22Rv1 (cell line): Measurements from ENCODE around the gene CTBP1.

Experiments
- H3K27ac ChIP-seq: fragments of 450-650 bp; 2 replicates; pipeline ENCODE4 v1.5.1; 2017
- ZFX ChIP-seq: fragments of 450-650 bp; IDR thresholded peaks from 2 replicates; pipeline ENCODE4 v1.6.1; 2017; ENCODE audit warnings: antibody characterized with exemption, borderline replicate concordance
- TF ChIP-seq, protein P1 (sequence below): fragments of 450-650 bp; IDR thresholded peaks from 2 replicates; pipeline ENCODE4 v1.5.1; 2017; ENCODE audit warnings: mild to moderate bottlenecking

The CTBP1 gene

DNA sequence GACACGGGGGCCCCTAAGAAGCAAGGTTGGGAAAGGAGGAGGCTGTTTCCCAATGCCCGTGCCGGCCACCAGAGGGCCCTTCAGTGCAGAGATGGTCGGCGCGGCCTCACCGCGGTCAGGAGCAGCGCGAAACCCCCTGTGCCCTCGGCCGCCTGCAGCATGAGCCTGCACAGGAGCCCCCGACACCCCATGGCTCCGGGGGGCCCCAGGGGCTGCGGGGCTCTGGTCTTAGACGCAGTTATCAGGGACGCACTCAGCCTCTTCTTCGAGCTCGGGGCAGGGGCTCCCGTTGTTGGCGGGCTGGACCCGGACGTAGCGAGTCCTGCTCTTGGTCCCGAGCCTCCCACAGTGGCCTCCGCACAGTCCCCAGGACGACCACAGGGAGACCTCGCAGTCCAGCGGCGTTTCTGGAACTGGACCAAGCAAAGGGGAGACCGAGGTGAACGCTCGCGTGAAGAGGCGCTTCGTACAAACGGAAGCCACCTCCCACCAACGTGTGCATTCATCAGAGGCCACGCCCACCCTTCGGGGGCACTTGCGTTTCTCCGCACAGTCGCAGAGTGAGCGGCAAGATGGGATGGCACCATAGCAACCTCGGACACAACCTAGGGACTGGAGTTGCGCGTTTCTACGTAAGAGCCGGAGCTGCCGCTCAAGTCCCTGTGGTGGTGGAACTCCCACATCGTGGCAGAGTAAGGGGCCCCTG lies 81.5 kb downstream of the CTBP1 start:
- H3K27ac ChIP-seq: peak overlapping the region; percentile 67
- no peak for TF ChIP-seq ZFX
- TF ChIP-seq, protein P1, sequence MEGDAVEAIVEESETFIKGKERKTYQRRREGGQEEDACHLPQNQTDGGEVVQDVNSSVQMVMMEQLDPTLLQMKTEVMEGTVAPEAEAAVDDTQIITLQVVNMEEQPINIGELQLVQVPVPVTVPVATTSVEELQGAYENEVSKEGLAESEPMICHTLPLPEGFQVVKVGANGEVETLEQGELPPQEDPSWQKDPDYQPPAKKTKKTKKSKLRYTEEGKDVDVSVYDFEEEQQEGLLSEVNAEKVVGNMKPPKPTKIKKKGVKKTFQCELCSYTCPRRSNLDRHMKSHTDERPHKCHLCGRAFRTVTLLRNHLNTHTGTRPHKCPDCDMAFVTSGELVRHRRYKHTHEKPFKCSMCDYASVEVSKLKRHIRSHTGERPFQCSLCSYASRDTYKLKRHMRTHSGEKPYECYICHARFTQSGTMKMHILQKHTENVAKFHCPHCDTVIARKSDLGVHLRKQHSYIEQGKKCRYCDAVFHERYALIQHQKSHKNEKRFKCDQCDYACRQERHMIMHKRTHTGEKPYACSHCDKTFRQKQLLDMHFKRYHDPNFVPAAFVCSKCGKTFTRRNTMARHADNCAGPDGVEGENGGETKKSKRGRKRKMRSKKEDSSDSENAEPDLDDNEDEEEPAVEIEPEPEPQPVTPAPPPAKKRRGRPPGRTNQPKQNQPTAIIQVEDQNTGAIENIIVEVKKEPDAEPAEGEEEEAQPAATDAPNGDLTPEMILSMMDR: peak; percentile 97

DNA sequence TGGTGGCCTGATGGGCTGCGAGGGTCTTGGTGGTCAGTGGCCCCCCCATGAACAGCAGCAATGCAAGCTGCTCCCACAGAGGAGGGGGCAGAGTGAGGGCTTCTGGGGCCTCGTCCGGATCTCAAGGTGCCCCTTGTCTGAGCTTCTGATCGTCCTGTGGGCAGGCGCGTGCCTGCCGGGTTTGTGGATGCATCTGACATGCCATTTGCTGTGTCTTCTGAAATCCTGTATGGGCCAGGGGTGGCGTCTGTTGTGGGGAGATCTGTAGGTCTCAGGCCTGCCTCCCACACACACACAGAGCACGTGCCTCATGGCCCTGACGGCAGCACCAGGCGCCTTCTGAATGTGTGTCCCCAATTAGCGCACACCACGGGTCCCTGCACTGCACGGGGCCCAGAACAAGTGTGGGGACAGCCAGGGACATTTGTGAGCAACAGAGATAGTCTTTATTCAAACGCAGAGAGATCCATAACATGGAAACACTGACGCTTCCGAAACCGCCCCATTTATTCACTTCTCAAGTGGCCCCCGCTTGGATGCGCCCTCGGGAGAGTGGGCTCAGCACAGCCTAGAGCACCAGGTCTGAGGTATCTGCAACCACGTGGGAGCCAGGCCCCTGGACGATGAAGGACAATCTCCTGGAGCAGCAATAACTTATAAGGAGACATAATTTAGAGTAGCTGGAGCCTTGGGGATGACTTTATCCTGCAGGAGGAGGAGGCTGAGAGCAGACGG lies 82.3 kb downstream of the CTBP1 start:
- TF ChIP-seq, protein P1: no peak
- no peak for TF ChIP-seq ZFX
- peak overlapping the region; percentile 67 for H3K27ac ChIP-seq

- TF ChIP-seq, protein P1: no peak
- no peak for TF ChIP-seq ZFX
- no peak overlapping the region for H3K27ac ChIP-seq
Measured at GRCh38 chr4:1164956-1165545, 83.9 kb downstream of the CTBP1 start.

DNA sequence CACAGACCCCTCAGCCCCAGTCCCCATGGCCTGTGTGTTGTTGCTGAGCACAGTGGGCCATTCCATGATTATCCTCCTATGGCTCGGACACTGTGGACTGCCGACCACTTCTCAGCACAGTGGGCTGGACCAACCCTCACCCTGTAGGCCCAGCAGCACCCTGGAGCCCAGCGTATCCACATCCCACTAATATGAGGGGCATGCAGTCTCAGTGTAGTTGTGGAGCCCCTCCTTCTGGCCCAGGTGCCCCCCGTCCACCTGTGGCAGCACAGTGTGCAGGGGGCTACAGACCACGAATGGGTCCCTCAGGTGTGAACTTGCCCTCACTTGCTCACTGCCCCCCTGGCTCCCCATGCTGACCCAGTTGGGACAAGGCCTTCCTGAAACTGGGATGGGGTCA lies 84.5 kb downstream of the CTBP1 start:
- H3K27ac ChIP-seq: no peak overlapping the region
- TF ChIP-seq, protein P1: no peak
- no peak for TF ChIP-seq ZFX

DNA sequence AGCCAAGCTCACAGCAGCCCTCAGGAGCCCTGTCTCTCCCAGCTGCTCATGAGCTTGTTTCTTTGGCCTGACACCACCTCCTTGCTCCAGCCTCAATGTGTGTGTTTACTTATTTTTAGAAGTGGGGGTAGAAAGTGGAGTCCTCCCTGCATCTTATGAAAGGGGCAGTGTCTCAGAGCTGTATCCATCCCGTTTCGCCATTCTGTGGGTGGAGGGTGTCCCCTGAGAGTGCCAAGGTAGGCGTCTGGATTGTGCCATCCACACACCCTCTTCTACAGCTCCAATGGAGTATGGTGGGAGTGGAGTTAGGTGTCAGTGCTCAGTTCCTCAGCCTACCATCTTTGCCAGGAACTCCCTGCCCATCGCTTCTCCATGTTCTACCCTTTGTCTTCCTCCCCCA lies 84.9 kb downstream of the CTBP1 start:
- TF ChIP-seq ZFX: no peak
- TF ChIP-seq, protein P1: no peak
- no peak overlapping the region for H3K27ac ChIP-seq
